Parathyroid adenoma (tissue), 2 donors: ENCODE measurements around the gene HAND2.

ENCODE experiments used
- H2AFZ ChIP-seq: fragments of 300-600 bp; sonication (generic); one replicate; pipeline ENCODE4 v1.7.0; 2017; ENCODE audit warnings: antibody characterized with exemption, mild to moderate bottlenecking
- H3K27ac ChIP-seq: fragments of 300-600 bp; sonication (generic); one replicate; pipeline ENCODE4 v1.7.0; 2017
- H3K27me3 ChIP-seq: fragments of 300-600 bp; sonication (generic); one replicate; pipeline ENCODE4 v1.7.0; 2017; ENCODE audit warnings: low read length; ENCODE audit not compliant: control insufficient read depth, insufficient read depth
- H3K36me3 ChIP-seq: fragments of 300-600 bp; sonication (generic); one replicate; pipeline ENCODE4 v1.7.0; 2017; ENCODE audit warnings: low read length; ENCODE audit not compliant: control insufficient read depth, insufficient read depth
- H3K4me1 ChIP-seq: fragments of 300-600 bp; sonication (generic); one replicate; pipeline ENCODE4 v1.7.0; 2017; ENCODE audit warnings: control low read depth
- H3K4me2 ChIP-seq: fragments of 300-600 bp; sonication (generic); one replicate; pipeline ENCODE4 v1.7.0; 2017; ENCODE audit warnings: low read length
- H3K4me3 ChIP-seq: fragments of 300-600 bp; sonication (generic); one replicate; pipeline ENCODE4 v1.7.0; 2017; ENCODE audit warnings: low read depth, low read length
- H3K79me2 ChIP-seq: fragments of 300-600 bp; sonication (generic); one replicate; pipeline ENCODE4 v1.7.0; 2017; ENCODE audit warnings: control low read depth
- H3K9ac ChIP-seq: fragments of 300-600 bp; sonication (generic); one replicate; pipeline ENCODE4 v1.7.0; 2017; ENCODE audit warnings: mild to moderate bottlenecking
- H3K9me3 ChIP-seq: fragments of 300-600 bp; sonication (generic); one replicate; pipeline ENCODE4 v1.7.0; 2017; ENCODE audit warnings: low read length; ENCODE audit not compliant: control insufficient read depth
- TF ChIP-seq, protein P1 (sequence below): fragments of 300-600 bp; sonication (generic); IDR thresholded peaks from one replicate; pipeline ENCODE4 v1.7.0; 2017; ENCODE audit warnings: antibody characterized with exemption, mild to moderate bottlenecking
- donor health status: primary hyperparathyroidism.

HAND2 gene

DNA sequence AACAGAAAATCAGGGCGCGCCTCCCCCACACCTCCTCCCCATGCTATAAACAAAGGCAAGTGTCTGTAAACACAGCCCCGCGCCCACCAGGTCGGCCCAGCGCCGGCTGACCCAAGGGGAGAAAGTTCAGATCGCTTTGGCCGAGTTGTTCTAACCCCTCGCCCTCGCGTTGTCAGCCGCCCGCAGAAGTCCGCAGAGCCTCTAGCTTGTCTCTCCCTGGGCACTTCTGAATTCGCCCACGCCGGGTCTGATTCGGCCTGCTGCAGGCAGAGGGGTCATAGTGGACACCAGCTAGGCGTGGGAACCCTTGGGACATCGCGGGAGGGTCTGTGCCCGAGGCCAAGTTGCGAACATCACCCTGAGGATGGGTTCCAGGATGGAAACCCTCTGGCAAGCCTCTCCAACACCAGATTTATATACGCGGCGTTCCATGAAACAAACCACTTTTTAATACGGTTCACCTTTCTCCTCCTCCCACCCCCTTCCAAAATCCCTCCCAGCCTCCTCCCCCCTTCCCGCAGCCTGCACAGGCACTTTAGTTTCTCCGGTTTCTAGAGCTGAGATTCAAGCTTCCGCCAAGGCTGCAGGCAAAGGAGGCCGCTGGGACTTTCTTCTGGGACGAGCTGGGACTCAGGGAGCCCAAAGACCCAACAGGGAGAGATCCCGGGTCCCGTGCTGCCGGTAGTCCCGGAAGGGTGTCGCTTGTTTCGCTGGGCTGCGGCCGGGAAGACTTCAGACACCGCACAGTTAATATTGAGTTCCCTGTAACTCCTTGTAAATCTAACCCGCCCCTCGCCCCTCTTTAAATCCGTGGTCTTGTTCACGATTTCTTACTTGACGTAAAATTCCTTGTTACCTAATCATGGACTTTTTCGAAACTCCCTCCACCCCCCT lies 4.7 kb downstream of the HAND2 start:
- Histone ChIP-seq H3K36me3 (no peaks in the 10 kb centered on the region), H3K27ac (no peak overlapping the region), H2AFZ (no peak overlapping the region), H3K9me3 (no peaks in the 10 kb centered on the region), H3K4me3 (no peak overlapping the region), H3K4me1 (no peaks in the 10 kb centered on the region), H3K9ac (no peak overlapping the region), H3K79me2 (no peaks in the 10 kb centered on the region), H3K27me3 (peaks cover 24% of the 10 kb centered on the region), H3K4me2 (no peak overlapping the region)
- TF ChIP-seq, protein P1, sequence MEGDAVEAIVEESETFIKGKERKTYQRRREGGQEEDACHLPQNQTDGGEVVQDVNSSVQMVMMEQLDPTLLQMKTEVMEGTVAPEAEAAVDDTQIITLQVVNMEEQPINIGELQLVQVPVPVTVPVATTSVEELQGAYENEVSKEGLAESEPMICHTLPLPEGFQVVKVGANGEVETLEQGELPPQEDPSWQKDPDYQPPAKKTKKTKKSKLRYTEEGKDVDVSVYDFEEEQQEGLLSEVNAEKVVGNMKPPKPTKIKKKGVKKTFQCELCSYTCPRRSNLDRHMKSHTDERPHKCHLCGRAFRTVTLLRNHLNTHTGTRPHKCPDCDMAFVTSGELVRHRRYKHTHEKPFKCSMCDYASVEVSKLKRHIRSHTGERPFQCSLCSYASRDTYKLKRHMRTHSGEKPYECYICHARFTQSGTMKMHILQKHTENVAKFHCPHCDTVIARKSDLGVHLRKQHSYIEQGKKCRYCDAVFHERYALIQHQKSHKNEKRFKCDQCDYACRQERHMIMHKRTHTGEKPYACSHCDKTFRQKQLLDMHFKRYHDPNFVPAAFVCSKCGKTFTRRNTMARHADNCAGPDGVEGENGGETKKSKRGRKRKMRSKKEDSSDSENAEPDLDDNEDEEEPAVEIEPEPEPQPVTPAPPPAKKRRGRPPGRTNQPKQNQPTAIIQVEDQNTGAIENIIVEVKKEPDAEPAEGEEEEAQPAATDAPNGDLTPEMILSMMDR, result no peak

DNA sequence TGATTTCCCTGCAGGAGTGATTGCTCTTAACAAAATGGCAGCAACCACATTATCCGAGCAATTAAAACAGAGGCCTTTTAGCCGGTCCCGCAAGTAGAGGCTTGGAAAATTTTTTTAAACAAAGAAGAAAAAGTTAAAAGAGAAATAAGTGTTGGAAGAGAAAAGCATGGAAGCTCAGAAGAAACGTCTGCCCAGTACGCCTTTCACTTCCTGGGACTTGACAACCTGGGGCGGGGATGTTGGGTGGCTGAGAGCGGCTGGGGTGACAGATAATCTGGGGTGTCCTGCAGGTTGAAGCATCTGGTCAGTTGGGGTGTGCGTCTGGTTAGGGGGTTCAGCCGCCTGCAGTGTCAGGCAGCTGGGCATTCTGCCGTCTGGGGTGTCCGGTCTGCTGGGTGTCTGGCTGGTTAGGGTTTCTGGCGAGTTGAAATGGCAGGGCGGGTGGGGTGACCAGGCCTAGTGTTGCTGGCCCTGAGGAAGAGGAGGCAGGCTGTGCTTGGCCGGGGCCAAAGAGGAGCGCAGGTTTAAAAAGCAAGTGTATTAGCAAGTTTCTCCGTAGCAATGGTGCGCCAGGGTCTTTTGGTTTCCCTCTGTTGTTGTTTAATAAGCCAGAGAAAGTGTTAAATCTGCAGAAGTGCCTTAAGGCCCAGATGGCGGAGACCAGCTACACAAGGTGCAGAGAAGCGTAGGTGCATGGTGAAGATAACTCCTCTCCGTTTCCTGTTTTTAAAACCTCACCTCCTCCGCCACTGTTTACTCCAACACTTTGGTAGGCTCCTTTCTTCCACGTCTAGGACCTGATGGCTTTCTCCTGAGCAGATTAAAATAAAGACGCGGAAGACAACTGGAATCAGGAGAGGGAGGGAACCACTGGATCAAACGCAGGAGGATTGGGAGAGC lies 5.6 kb downstream of the HAND2 start:
- Histone ChIP-seq H2AFZ (no peak overlapping the region), H3K4me3 (no peak overlapping the region), H3K4me1 (no peaks in the 10 kb centered on the region), H3K4me2 (no peak overlapping the region), H3K9ac (no peak overlapping the region), H3K27me3 (peaks cover 19% of the 10 kb centered on the region), H3K79me2 (no peaks in the 10 kb centered on the region), H3K36me3 (no peaks in the 10 kb centered on the region), H3K9me3 (no peaks in the 10 kb centered on the region), H3K27ac (no peak overlapping the region)
- TF ChIP-seq, protein P1, result no peak

GRCh38 chr4:173522951-173523395 lies 7.1 kb downstream of the HAND2 start:
- H3K36me3 ChIP-seq, result no peaks in the 10 kb centered on the region
- no peaks in the 10 kb centered on the region for H3K4me1 ChIP-seq
- TF ChIP-seq, protein P1, result no peak
- H3K4me2 ChIP-seq, result no peak overlapping the region
- H2AFZ ChIP-seq, result no peak overlapping the region
- H3K9ac ChIP-seq, result no peak overlapping the region
- no peaks in the 10 kb centered on the region for H3K9me3 ChIP-seq
- H3K27ac ChIP-seq, result no peak overlapping the region
- H3K4me3 ChIP-seq, result no peak overlapping the region
- no peaks in the 10 kb centered on the region for H3K79me2 ChIP-seq
- peaks cover 14% of the 10 kb centered on the region for H3K27me3 ChIP-seq

DNA sequence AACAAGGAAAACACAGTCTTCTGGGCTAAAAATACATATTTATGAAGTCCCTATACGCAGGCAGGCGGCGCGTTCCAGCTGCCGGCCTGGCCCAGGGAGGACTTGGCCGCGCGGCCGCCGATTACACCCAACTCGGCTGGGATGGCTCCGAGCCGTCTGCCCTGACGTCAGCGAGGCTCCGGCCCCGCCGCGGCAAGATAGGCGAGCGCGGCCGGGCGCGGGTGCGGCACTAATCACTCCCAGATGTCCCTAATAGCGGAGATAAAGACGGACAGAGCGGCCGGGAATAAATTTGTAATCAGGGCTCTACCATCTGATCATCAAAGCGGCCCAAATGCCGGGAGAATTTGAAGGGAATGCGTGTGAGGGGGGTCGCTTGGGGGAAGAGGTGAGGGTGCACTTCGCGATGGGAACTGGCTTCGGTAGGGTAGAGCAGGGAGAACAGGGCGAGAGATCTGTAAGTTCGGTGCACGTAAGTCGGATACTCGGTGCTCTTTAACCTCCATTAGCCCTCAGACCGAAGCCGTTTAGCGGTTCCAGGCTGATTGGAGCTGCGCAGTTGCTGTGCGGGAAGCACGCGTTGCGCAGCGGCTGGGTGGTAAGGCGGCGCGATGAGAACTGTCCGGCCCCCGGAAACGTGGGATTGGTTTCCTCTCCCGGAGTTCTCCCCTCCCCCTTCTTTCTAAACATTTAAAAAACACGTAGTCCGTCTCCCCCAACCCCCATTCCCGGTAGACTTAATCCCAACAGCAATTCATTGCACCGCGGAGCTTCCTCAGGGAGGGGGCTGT lies 7.7 kb downstream of the HAND2 start:
- Histone ChIP-seq H3K27ac (no peak overlapping the region), H3K79me2 (no peaks in the 10 kb centered on the region), H3K27me3 (peaks cover 10% of the 10 kb centered on the region), H2AFZ (peak overlapping the region; percentile 17), H3K9ac (no peak overlapping the region), H3K4me1 (no peaks in the 10 kb centered on the region), H3K36me3 (no peaks in the 10 kb centered on the region), H3K9me3 (no peaks in the 10 kb centered on the region), H3K4me2 (peak overlapping the region; percentile 59), H3K4me3 (peak overlapping the region; percentile 22)
- TF ChIP-seq, protein P1, result no peak
